OCI-LY7 (cell line): Measurements from ENCODE around the gene RFX6. TPM values are rescaled to one million over a fixed set of nuclear protein-coding genes. Genes with fewer than 3 reads are reported as not detected.

Experiments
- BruUV-seq: library from RNA; stranded (reverse); fragments of 400-500 nt; replicated peaks from 2 replicates; lab custom pipeline; 2021; lab: Mats Ljungman, UMichigan
- CTCF ChIA-PET: fragments of 300-600 bp; sonication (Branson Sonifier 250); formaldehyde crosslinking; loops from one replicate; lab custom pipeline; 2022; ENCODE audit warnings: antibody characterized with exemption; ENCODE audit not compliant: unreplicated experiment; lab: Charles Lee
- POLR2A ChIA-PET: fragments of 300-600 bp; sonication (Branson Sonifier 250); formaldehyde crosslinking; loops from one replicate; lab custom pipeline; 2022; ENCODE audit warnings: antibody characterized with exemption; lab: Charles Lee
- DNase-seq: peaks from one replicate; pipeline ENCODE4 v3.0.0-alpha.2; 2015; ENCODE audit warnings: low spot score
- H2AFZ ChIP-seq: fragments of 200-600 bp; sonication (generic), shearing (Covaris generic); 2 replicates; pipeline ENCODE4 v1.6.1; 2014; ENCODE audit warnings: mild to moderate bottlenecking, antibody characterized with exemption, low read length, moderate library complexity
- H3K27ac ChIP-seq: fragments of 200-600 bp; sonication (generic); 2 replicates; pipeline ENCODE4 v1.5.1; 2014; ENCODE audit warnings: mixed run types, low read depth, mild to moderate bottlenecking, moderate library complexity, low read length, inconsistent platforms; ENCODE audit not compliant: poor library complexity, severe bottlenecking
- H3K36me3 ChIP-seq: fragments of 200-600 bp; sonication (generic); 2 replicates; pipeline ENCODE4 v1.6.1; 2014; ENCODE audit warnings: mild to moderate bottlenecking, antibody characterized with exemption, low read length, moderate library complexity, mixed read lengths; ENCODE audit not compliant: insufficient read depth
- H3K4me1 ChIP-seq: fragments of 200-600 bp; sonication (generic); 2 replicates; pipeline ENCODE4 v1.5.1; 2014; ENCODE audit warnings: mild to moderate bottlenecking, low read length; ENCODE audit not compliant: insufficient read depth, poor library complexity, severe bottlenecking
- H3K4me2 ChIP-seq: fragments of 200-600 bp; sonication (generic); 2 replicates; pipeline ENCODE4 v1.6.1; 2014; ENCODE audit warnings: mild to moderate bottlenecking, low read length
- H3K4me3 ChIP-seq: fragments of 200-600 bp; sonication (generic); 2 replicates; pipeline ENCODE4 v1.5.1; 2014; ENCODE audit warnings: mild to moderate bottlenecking, low read depth, low read length; ENCODE audit not compliant: poor library complexity, severe bottlenecking
- H3K79me2 ChIP-seq: fragments of 200-600 bp; sonication (generic); 2 replicates; pipeline ENCODE4 v1.6.1; 2016; ENCODE audit warnings: low read depth, mild to moderate bottlenecking, low read length, moderate library complexity, mixed read lengths; ENCODE audit not compliant: insufficient read depth
- H3K9me2 ChIP-seq: fragments of 200-600 bp; sonication (generic); 2 replicates; pipeline ENCODE4 v1.6.1; 2016; ENCODE audit warnings: mild to moderate bottlenecking, low read length, mixed read lengths; ENCODE audit not compliant: insufficient read depth
- H3K9me3 ChIP-seq: fragments of 200-600 bp; sonication (generic); 2 replicates; pipeline ENCODE4 v1.6.1; 2014; ENCODE audit warnings: mild to moderate bottlenecking, mixed run types, low read length, mixed read lengths
- H4K20me1 ChIP-seq: fragments of 200-600 bp; sonication (generic); 2 replicates; pipeline ENCODE4 v1.6.1; 2014; ENCODE audit warnings: mild to moderate bottlenecking, antibody characterized with exemption, low read length, moderate library complexity, mixed read lengths; ENCODE audit not compliant: insufficient read depth
- EZH2phosphoT487 ChIP-seq: fragments of 200-600 bp; sonication (generic); IDR thresholded peaks from 2 replicates; pipeline ENCODE4 v1.6.1; 2018; ENCODE audit warnings: low read depth, borderline replicate concordance, mild to moderate bottlenecking, mixed run types, antibody characterized with exemption, low read length, moderate library complexity, mixed read lengths
- intact Hi-C: fragments of 100-400 bp; cut with micrococcal nuclease; formaldehyde crosslinking; loops from one replicate; pipeline ENCODE4 v1.10.0; 2022; ENCODE audit not compliant: unreplicated experiment
- total RNA-seq, 2 experiments: library from RNA; depleted of rRNA in 1 of 2; stranded (reverse); fragments of >200 nt in 1 of 2; shearing (Covaris generic) in 1 of 2; gene quantifications; 2 replicates each; pipeline ENCODE4 v1.2.3, GENCODE V29; 2014 to 2022
- TF ChIP-seq, protein P1 (sequence below): fragments of 200-600 bp; sonication (generic); conservative IDR thresholded peaks from 2 replicates; pipeline ENCODE4 v1.5.1; 2014; ENCODE audit warnings: mild to moderate bottlenecking, antibody characterized with exemption, low read length, moderate library complexity, mixed read lengths

Gene RFX6
- total RNA-seq, 2 experiments from 2014 or later = not detected

- H3K9me2 ChIP-seq = no peaks in the 10 kb centered on the region
- H3K27ac ChIP-seq = no peak overlapping the region
- no peak for TF ChIP-seq EZH2phosphoT487
- TF ChIP-seq, protein P1, sequence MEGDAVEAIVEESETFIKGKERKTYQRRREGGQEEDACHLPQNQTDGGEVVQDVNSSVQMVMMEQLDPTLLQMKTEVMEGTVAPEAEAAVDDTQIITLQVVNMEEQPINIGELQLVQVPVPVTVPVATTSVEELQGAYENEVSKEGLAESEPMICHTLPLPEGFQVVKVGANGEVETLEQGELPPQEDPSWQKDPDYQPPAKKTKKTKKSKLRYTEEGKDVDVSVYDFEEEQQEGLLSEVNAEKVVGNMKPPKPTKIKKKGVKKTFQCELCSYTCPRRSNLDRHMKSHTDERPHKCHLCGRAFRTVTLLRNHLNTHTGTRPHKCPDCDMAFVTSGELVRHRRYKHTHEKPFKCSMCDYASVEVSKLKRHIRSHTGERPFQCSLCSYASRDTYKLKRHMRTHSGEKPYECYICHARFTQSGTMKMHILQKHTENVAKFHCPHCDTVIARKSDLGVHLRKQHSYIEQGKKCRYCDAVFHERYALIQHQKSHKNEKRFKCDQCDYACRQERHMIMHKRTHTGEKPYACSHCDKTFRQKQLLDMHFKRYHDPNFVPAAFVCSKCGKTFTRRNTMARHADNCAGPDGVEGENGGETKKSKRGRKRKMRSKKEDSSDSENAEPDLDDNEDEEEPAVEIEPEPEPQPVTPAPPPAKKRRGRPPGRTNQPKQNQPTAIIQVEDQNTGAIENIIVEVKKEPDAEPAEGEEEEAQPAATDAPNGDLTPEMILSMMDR = no peak
- no peak for DNase-seq
- no peaks in the 10 kb centered on the region for H3K4me1 ChIP-seq
- no peaks in the 10 kb centered on the region for H4K20me1 ChIP-seq
- no peaks in the 10 kb centered on the region for H3K9me3 ChIP-seq
- no peaks in the 10 kb centered on the region for H3K79me2 ChIP-seq
- no peaks in the 10 kb centered on the region for H3K36me3 ChIP-seq
- H3K4me2 ChIP-seq = no peak overlapping the region
- no TSS peak for BruUV-seq
- H3K4me3 ChIP-seq = no peak overlapping the region
- intact Hi-C loops = no loop called here
- CTCF ChIA-PET = no interaction called here
- H2AFZ ChIP-seq = peak overlapping the region; percentile 16; the same call in 1 of the 2 replicates
- POLR2A ChIA-PET = interaction anchor here (0.6 to 1.0 kb wide), 4 partner anchors 23 to 369 kb away, joined by 3 to 4 read pairs (median 3); no protein-coding TSS in a partner anchor
These were observed 10.7 kb upstream of the RFX6 start for GRCh38 chr6:116866281-116866871.

GRCh38 chr6:116872771-116873170, 4.3 kb upstream of the RFX6 start:
- no peak for DNase-seq
- Histone ChIP-seq H3K9me2 (no peaks in the 10 kb centered on the region), H3K9me3 (no peaks in the 10 kb centered on the region), H4K20me1 (no peaks in the 10 kb centered on the region), H3K4me3 (no peak overlapping the region), H3K27ac (no peak overlapping the region), H3K36me3 (no peaks in the 10 kb centered on the region), H3K79me2 (no peaks in the 10 kb centered on the region), H3K4me1 (no peaks in the 10 kb centered on the region), H3K4me2 (no peak overlapping the region), H2AFZ (no peak overlapping the region)
- CTCF ChIA-PET = no interaction called here
- no peak for TF ChIP-seq EZH2phosphoT487
- TF ChIP-seq, protein P1 = no peak
- no TSS peak for BruUV-seq
- intact Hi-C loops = no loop called here
- POLR2A ChIA-PET = no interaction called here

DNA sequence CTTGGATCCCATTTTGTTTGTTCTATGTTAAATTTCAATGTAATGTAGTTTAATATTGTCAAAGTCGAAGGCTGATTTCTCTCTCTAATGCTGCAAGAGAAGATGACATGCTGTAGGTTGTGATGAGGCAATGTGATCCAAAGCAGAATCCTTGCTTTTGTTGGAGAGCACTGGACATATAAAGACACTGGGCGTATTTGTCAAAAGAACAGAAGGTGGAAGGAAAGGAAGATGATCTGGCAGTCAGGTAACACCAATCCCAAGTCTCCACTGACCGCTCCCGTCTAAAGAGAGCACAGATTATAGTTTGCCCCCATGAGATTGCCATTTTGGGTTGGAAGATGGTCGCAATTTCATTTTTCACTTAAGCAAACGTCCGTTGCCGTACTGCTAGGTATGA, 935 bp upstream of the RFX6 start:
- Histone ChIP-seq H3K4me2 (no peak overlapping the region), H3K36me3 (no peaks in the 10 kb centered on the region), H3K4me1 (no peaks in the 10 kb centered on the region), H3K9me2 (no peaks in the 10 kb centered on the region), H3K27ac (no peak overlapping the region), H3K79me2 (no peaks in the 10 kb centered on the region), H3K4me3 (no peak overlapping the region), H2AFZ (no peak overlapping the region), H4K20me1 (no peaks in the 10 kb centered on the region), H3K9me3 (no peaks in the 10 kb centered on the region)
- no TSS peak for BruUV-seq
- POLR2A ChIA-PET = interaction anchor here (0.7 kb wide), 1 partner anchor 1970 kb away, joined by 3 read pairs; no protein-coding TSS in a partner anchor
- CTCF ChIA-PET = no interaction called here
- no peak for DNase-seq
- TF ChIP-seq EZH2phosphoT487 = no peak
- TF ChIP-seq, protein P1 = no peak
- intact Hi-C loops = no loop called here
